GM12878 (cell line): Measurements from ENCODE around the gene LRRC23. TPM values are rescaled to one million over a fixed set of nuclear protein-coding genes. Genes with fewer than 3 reads are reported as not detected.

ENCODE experiments used
- BMI1 ChIP-seq: fragments of 450-650 bp; IDR thresholded peaks from 2 replicates; pipeline ENCODE4 v1.6.1; 2016; ENCODE audit warnings: mild to moderate bottlenecking, moderate library complexity, borderline replicate concordance
- CHD2 ChIP-seq: IDR thresholded peaks from 2 replicates; pipeline ENCODE4 v1.6.1; 2011; ENCODE audit warnings: low read depth, low read length, improper control_type of control experiment, borderline replicate concordance
- CHD4 ChIP-seq: fragments of 200-600 bp; sonication (generic); IDR thresholded peaks from 2 replicates; pipeline ENCODE4 v1.6.1; 2016; ENCODE audit warnings: mild to moderate bottlenecking
- CREM ChIP-seq: IDR thresholded peaks from 2 replicates; pipeline ENCODE4 v1.6.1; 2014; ENCODE audit warnings: antibody characterized with exemption, low read depth
- ESRRA ChIP-seq: IDR thresholded peaks from 2 replicates; pipeline ENCODE4 v1.6.1; 2012; ENCODE audit warnings: mild to moderate bottlenecking, low read length, improper control_type of control experiment
- EZH2 ChIP-seq: IDR thresholded peaks from 2 replicates; pipeline ENCODE4 v1.6.1; 2012; ENCODE audit warnings: low read depth, mild to moderate bottlenecking, control low read depth, inconsistent platforms, low read length, borderline replicate concordance; ENCODE audit not compliant: control insufficient read depth
- IKZF1 ChIP-seq: fragments of 450-650 bp; conservative IDR thresholded peaks from 2 replicates; pipeline ENCODE4 v1.6.1; 2017; ENCODE audit warnings: antibody characterized with exemption, mild to moderate bottlenecking
- NFIC ChIP-seq: IDR thresholded peaks from 2 replicates; pipeline ENCODE4 v1.6.1; 2012; ENCODE audit warnings: low read depth, mild to moderate bottlenecking, inconsistent platforms, low read length, moderate library complexity
- PBX3 ChIP-seq: IDR thresholded peaks from 2 replicates; pipeline ENCODE4 v1.6.1; 2011; ENCODE audit warnings: mild to moderate bottlenecking, low read depth, low read length, moderate library complexity; ENCODE audit not compliant: insufficient replicate concordance
- RAD51 ChIP-seq: fragments of 450-650 bp; IDR thresholded peaks from 2 replicates; pipeline ENCODE4 v1.6.1; 2016; ENCODE audit warnings: moderate library complexity, mild to moderate bottlenecking, inconsistent platforms
- RFX5 ChIP-seq: IDR thresholded peaks from 2 replicates; pipeline ENCODE4 v1.6.1; 2011; ENCODE audit warnings: low read depth, low read length, improper control_type of control experiment
- STAT3 ChIP-seq: IDR thresholded peaks from 2 replicates; pipeline ENCODE4 v1.6.1; 2011; ENCODE audit warnings: low read depth, low read length, improper control_type of control experiment
- polyA plus RNA-seq, 11 experiments: library from polyadenylated mRNA; depleted of rRNA in 4 of 11; unstranded in 6 of 11; stranded (reverse) in 5 of 11; fragments of >200 nt; fragmentation: Nextera tagmentation in 4 of 11; fragmentation: Illumina TruSeq in 1 of 11; extraction: Ambion mirVana in 4 of 11; extraction: Trizol in 1 of 11; gene quantifications; 1 replicate in 1 of 11; 2 replicates in 10 of 11; pipeline versions ENCODE4 v1.2.1 to v1.2.3, GENCODE V29; 2011 to 2016; ENCODE audit warnings: inconsistent platforms in 2 of 11, missing spikeins in 2 of 11, low read depth in 1 of 11
- total RNA-seq, 4 experiments: library from RNA; depleted of rRNA in 3 of 4; stranded (reverse); fragments of >200 nt in 3 of 4; fragmentation: Illumina TruSeq in 1 of 4; extraction: Trizol in 1 of 4; gene quantifications; 2 replicates each; pipeline versions ENCODE4 v1.2.1 to v1.2.3, GENCODE V29; 2013 to 2021
- TF ChIP-seq, protein P1 (sequence below): IDR thresholded peaks from 2 replicates; pipeline ENCODE4 v1.6.1; 2012; ENCODE audit warnings: low read depth, low read length, improper control_type of control experiment

Gene LRRC23
- total and polyA plus RNA-seq, 10 of the 15 experiments (the other 5 are each of a cell fraction or from before 2014, with no cell fraction given): 1.4 to 6.9 (median 3.4) TPM

DNA sequence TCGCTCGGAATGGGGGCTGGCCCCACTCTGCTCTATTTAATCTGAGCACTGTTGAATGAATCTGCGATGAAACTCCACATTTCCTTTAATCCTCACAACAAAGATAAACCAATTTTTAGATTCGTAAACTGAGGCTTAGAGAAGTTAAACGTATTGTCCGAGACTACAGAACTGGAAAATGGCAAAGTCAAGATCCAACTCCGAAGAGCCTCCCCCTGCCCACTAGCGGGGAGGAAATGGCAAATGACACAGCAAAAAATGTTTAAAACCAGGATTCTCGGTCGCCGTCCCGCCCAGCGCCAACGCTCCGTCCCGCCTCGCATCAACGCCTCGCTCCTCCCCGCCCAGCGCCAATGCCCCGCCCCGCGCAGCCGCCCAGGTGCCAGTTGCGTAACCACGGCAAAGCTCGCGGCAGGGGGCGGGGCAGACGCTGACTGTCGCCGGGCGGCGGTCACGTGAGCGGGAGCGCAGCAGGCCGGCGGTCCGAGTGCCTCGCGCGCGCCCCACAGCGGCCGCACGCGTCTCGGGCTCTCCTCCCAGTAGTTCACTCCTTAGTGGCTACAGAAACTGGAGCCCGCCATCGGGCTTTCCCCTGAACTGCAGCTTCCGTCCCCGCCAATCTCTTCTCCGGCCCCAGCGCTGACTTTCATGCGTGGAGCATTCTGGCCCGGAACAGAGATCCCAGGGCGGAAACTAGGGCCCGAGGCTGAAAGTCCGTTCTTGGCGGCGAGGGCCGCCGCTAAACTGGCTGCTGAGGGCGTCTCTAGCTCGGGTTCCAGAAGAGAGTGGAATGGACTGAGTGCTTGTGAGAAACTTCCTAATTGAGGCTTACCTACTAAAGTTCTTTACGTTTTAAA, 13.6 kb upstream of the LRRC23 start (continued):
- TF ChIP-seq PBX3 (peak; percentile 28), IKZF1 (peak; percentile 91), CHD4 (no peak), RFX5 (no peak), BMI1 (no peak), EZH2 (no peak), CHD2 (peak; percentile 76), STAT3 (no peak), CREM (peak; percentile 64), ESRRA (no peak), RAD51 (peak; percentile 77), NFIC (no peak; the same call in 1 of the 2 replicates)
- TF ChIP-seq, protein P1, sequence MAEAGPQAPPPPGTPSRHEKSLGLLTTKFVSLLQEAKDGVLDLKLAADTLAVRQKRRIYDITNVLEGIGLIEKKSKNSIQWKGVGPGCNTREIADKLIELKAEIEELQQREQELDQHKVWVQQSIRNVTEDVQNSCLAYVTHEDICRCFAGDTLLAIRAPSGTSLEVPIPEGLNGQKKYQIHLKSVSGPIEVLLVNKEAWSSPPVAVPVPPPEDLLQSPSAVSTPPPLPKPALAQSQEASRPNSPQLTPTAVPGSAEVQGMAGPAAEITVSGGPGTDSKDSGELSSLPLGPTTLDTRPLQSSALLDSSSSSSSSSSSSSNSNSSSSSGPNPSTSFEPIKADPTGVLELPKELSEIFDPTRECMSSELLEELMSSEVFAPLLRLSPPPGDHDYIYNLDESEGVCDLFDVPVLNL: no peak
